ENCODE measurements around the gene RIPK4.

Gene RIPK4

GRCh38 chr21:41747943-41748738, 18.7 kb downstream of the RIPK4 start:
- no peak for TF ChIP-seq POLR2A (IDR thresholded peaks at IDR 0.05; ENCODE audit: low read depth, low read length)
- DNase-seq (ENCODE audit: insufficient read length, low spot score) (no peak), FAIRE-seq (no peak)

GRCh38 chr21:41746744-41747006, 20.2 kb downstream of the RIPK4 start:
- FAIRE-seq (no peak), DNase-seq (ENCODE audit: insufficient read length, low spot score) (no peak)
- TF ChIP-seq POLR2A (IDR thresholded peaks at IDR 0.05; ENCODE audit: low read depth, low read length), result no peak

- TF ChIP-seq POLR2A (IDR thresholded peaks at IDR 0.05; ENCODE audit: low read depth, low read length), result no peak
- FAIRE-seq (no peak), DNase-seq (ENCODE audit: insufficient read length, low spot score) (no peak)
Measured at GRCh38 chr21:41745971-41746743, 20.7 kb downstream of the RIPK4 start.

GRCh38 chr21:41745026-41745820, 21.6 kb downstream of the RIPK4 start:
- FAIRE-seq, result no peak
- DNase-seq (ENCODE audit: insufficient read length, low spot score), result no peak
- TF ChIP-seq POLR2A (IDR thresholded peaks at IDR 0.05; ENCODE audit: low read depth, low read length), result no peak

- DNase-seq (ENCODE audit: insufficient read length, low spot score), result no peak
- FAIRE-seq, result no peak
- no peak for TF ChIP-seq POLR2A (IDR thresholded peaks at IDR 0.05; ENCODE audit: low read depth, low read length)
Measured at GRCh38 chr21:41744028-41744930, 22.6 kb downstream of the RIPK4 start.

GRCh38 chr21:41743321-41744027, 23.4 kb downstream of the RIPK4 start:
- no peak for TF ChIP-seq POLR2A (IDR thresholded peaks at IDR 0.05; ENCODE audit: low read depth, low read length)
- no peak for FAIRE-seq
- DNase-seq (ENCODE audit: insufficient read length, low spot score), result no peak

GRCh38 chr21:41742073-41742875, 24.6 kb downstream of the RIPK4 start:
- FAIRE-seq (no peak), DNase-seq (ENCODE audit: insufficient read length, low spot score) (no peak)
- no peak for TF ChIP-seq POLR2A (IDR thresholded peaks at IDR 0.05; ENCODE audit: low read depth, low read length)

GRCh38 chr21:41741253-41742072, 25.4 kb downstream of the RIPK4 start:
- FAIRE-seq (no peak), DNase-seq (ENCODE audit: insufficient read length, low spot score) (no peak)
- no peak for TF ChIP-seq POLR2A (IDR thresholded peaks at IDR 0.05; ENCODE audit: low read depth, low read length)

GRCh38 chr21:41740604-41741252, 26.1 kb downstream of the RIPK4 start:
- no peak for DNase-seq (ENCODE audit: insufficient read length, low spot score)
- no peak for FAIRE-seq
- TF ChIP-seq POLR2A (IDR thresholded peaks at IDR 0.05; ENCODE audit: low read depth, low read length), result no peak

- no peak for FAIRE-seq
Measured at GRCh38 chr21:41739936-41740335, 26.9 kb downstream of the RIPK4 start.

GRCh38 chr21:41739011-41739410, 27.8 kb downstream of the RIPK4 start:
- no peak for TF ChIP-seq POLR2A (IDR thresholded peaks at IDR 0.05; ENCODE audit: low read depth, low read length)
- FAIRE-seq, result no peak
- DNase-seq (ENCODE audit: insufficient read length, low spot score), result no peak

More at GRCh38 chr21:41739936-41740335, 26.9 kb downstream of the RIPK4 start:
- TF ChIP-seq POLR2A (IDR thresholded peaks at IDR 0.05; ENCODE audit: low read depth, low read length), result no peak
- no peak for DNase-seq (ENCODE audit: insufficient read length, low spot score)

All from H54 (cell line).